Stimulated activated effector memory CD8-positive, alpha-beta T cell treated with anti-CD3 and anti-CD28 coated beads, Interleukin-12 subunit alpha, Interleukin-12 subunit beta, amount 100 ng/mL, for 72 hours (primary cell): ENCODE results near the gene SH3BGRL.
"Not testable (repeated sequence)": the region's sequence is repeated elsewhere in the genome, so short reads cannot be mapped to it uniquely, and the experiment has no call there.

Experiments used
- ATAC-seq: fragments of 150-1000 bp; cut with Tn5 transposase; 2 replicates; pipeline ENCODE4 v1.10.0; 2021
- DNase-seq, 2 donors: peaks; one replicate each; pipeline ENCODE4 v3.0.0; 2021 to 2022; ENCODE audit warnings: low spot score in 2 of 2
- H3K27ac Mint-ChIP-seq: one replicate; pipeline ENCODE4 v1.8.0; 2022; ENCODE audit warnings: mild to moderate bottlenecking, mixed read lengths
- H3K36me3 Mint-ChIP-seq: one replicate; pipeline ENCODE4 v1.8.0; 2022; ENCODE audit warnings: mild to moderate bottlenecking, mixed read lengths
- H3K4me1 Mint-ChIP-seq: one replicate; pipeline ENCODE4 v1.8.0; 2022; ENCODE audit warnings: mixed read lengths
- H3K4me3 Mint-ChIP-seq: one replicate; pipeline ENCODE4 v1.8.0; 2022; ENCODE audit warnings: mild to moderate bottlenecking, mixed read lengths
- H3K9me3 Mint-ChIP-seq: one replicate; pipeline ENCODE4 v1.8.0; 2022; ENCODE audit warnings: mixed read lengths

The SH3BGRL gene

DNA sequence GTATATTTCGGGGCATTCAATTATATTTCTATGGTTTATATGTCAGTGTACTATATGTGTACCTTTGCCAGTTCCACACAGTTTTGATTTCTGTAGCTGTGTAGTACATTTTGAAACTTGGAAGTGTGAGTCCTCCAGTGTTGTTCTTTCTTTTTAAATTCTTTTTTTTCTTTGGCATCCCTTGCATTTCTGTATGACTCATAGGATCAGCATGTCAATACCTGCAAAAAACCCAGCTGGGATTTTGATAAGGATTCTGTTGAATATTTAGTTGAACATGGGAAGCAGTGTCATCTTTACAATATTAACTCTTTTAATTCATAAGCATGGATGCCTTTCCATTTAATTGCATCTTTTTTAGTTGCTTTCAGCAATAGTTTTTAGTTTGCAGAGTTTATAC, 100.0 kb downstream of the SH3BGRL start:
- Mint-ChIP-seq H3K4me1 (no peaks in the 10 kb centered on the region), H3K9me3 (no peaks in the 10 kb centered on the region), H3K27ac (no peak overlapping the region), H3K4me3 (no peak overlapping the region), H3K36me3 (no peaks in the 10 kb centered on the region)
- DNase-seq (no peak), ATAC-seq (no peak)

DNA sequence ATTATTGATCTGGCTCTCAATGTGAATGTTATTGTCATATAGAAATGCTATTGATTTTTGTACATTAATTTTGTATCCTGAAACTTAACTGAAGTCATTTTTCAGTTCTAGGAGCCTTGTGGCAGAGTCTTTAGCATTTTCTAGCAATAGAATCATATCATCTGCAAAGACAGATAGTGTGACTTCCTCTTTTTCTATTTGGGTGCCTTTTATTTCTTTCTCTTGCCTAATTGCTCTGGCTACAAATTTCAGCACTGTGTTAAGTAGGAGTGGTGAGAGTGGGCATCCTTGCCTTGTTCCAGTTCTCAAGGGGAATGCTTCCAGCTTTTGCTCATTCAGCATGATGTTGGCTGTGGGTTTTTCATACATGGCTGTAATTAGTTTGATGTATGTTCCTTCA, 102.7 kb downstream of the SH3BGRL start:
- no peak for DNase-seq
- Mint-ChIP-seq H3K4me1 (no peaks in the 10 kb centered on the region), H3K27ac (no peak overlapping the region), H3K9me3 (no peaks in the 10 kb centered on the region), H3K4me3 (no peak overlapping the region), H3K36me3 (no peaks in the 10 kb centered on the region)
- no peak for ATAC-seq

- no peak for ATAC-seq
- no peak overlapping the region for H3K27ac Mint-ChIP-seq
- no peaks in the 10 kb centered on the region for H3K9me3 Mint-ChIP-seq
- no peak for DNase-seq
- no peaks in the 10 kb centered on the region for H3K4me1 Mint-ChIP-seq
- no peak overlapping the region for H3K4me3 Mint-ChIP-seq
- H3K36me3 Mint-ChIP-seq: no peaks in the 10 kb centered on the region
These were observed 103.3 kb downstream of the SH3BGRL start for GRCh38 chrX:81305240-81305639.

GRCh38 chrX:81308086-81308829, 106.4 kb downstream of the SH3BGRL start:
- Mint-ChIP-seq H3K9me3 (no peaks in the 10 kb centered on the region), H3K36me3 (no peaks in the 10 kb centered on the region), H3K27ac (no peak overlapping the region), H3K4me3 (no peak overlapping the region), H3K4me1 (peaks cover 6% of the 10 kb centered on the region)
- ATAC-seq: no peak
- DNase-seq: no peak

- H3K9me3 Mint-ChIP-seq: peaks cover 3% of the 10 kb centered on the region
- ATAC-seq: no peak
- H3K36me3 Mint-ChIP-seq: no peaks in the 10 kb centered on the region
- H3K27ac Mint-ChIP-seq: no peak overlapping the region
- peaks cover 13% of the 10 kb centered on the region for H3K4me1 Mint-ChIP-seq
- no peak for DNase-seq
- H3K4me3 Mint-ChIP-seq: no peak overlapping the region
These were observed 114.3 kb downstream of the SH3BGRL start for GRCh38 chrX:81316163-81316562.

- peaks cover 30% of the 10 kb centered on the region for H3K4me1 Mint-ChIP-seq
- ATAC-seq, DNase-seq, H3K9me3 Mint-ChIP-seq, H3K27ac Mint-ChIP-seq, H3K36me3 Mint-ChIP-seq, H3K4me3 Mint-ChIP-seq: not testable (repeated sequence)
These were observed 129.8 kb downstream of the SH3BGRL start for GRCh38 chrX:81331653-81332052.

- no peak for ATAC-seq
- Mint-ChIP-seq H3K9me3 (peaks cover 10% of the 10 kb centered on the region), H3K27ac (no peak overlapping the region), H3K4me3 (no peak overlapping the region), H3K36me3 (no peaks in the 10 kb centered on the region), H3K4me1 (peaks cover 30% of the 10 kb centered on the region)
- DNase-seq: no peak
These were observed 134.7 kb downstream of the SH3BGRL start for GRCh38 chrX:81336455-81337152.

- Mint-ChIP-seq H3K27ac (no peak overlapping the region), H3K9me3 (peaks cover 10% of the 10 kb centered on the region), H3K4me3 (no peak overlapping the region), H3K4me1 (peaks cover 30% of the 10 kb centered on the region), H3K36me3 (no peaks in the 10 kb centered on the region)
- ATAC-seq (no peak), DNase-seq (no peak)
These were observed 135.9 kb downstream of the SH3BGRL start for GRCh38 chrX:81337805-81338204.

GRCh38 chrX:81338924-81339323, 137.0 kb downstream of the SH3BGRL start:
- Mint-ChIP-seq H3K27ac (no peak overlapping the region), H3K9me3 (peaks cover 10% of the 10 kb centered on the region), H3K36me3 (no peaks in the 10 kb centered on the region), H3K4me1 (peaks cover 22% of the 10 kb centered on the region), H3K4me3 (no peak overlapping the region)
- DNase-seq (no peak), ATAC-seq (no peak)

- H3K4me1 Mint-ChIP-seq, H3K27ac Mint-ChIP-seq, H3K4me3 Mint-ChIP-seq, H3K9me3 Mint-ChIP-seq, ATAC-seq, H3K36me3 Mint-ChIP-seq, DNase-seq: not testable (repeated sequence)
These were observed 143.4 kb downstream of the SH3BGRL start for GRCh38 chrX:81345296-81345695.
